Posterior vena cava (tissue), 2 donors: ENCODE data around the gene TMED10. TPM values are rescaled to one million over a fixed set of nuclear protein-coding genes. Genes with fewer than 3 reads are reported as not detected.
"Not testable (repeated sequence)": the region's sequence is repeated elsewhere in the genome, so short reads cannot be mapped to it uniquely, and the experiment has no call there.

ENCODE experiments used
- DNase-seq: peaks from one replicate; pipeline ENCODE4 v3.0.0-alpha.2; 2020; ENCODE audit warnings: low spot score
- intact Hi-C, 2 donors: fragments of 100-400 bp; cut with DNase I; formaldehyde crosslinking; loops; one replicate each; pipeline versions ENCODE4 v1.14.1 to v1.14.2; 2022 to 2023
- total RNA-seq, 2 donors: library from RNA; stranded (reverse); fragmentation: NEBNext Ultra II Directional; extraction: Animal tissue kit (Norgen Biotek cat#: 25700); gene quantifications; one replicate each; pipeline ENCODE4 v1.2.1, GENCODE V29; 2021
- donor health status: DM: yes; HTN: yes; CAD: no.
- donor health status: DM: yes; HTN: yes; CAD: no.

TMED10 gene
- total RNA-seq, 2 donors from 2014 or later: 259 to 311 TPM

DNA sequence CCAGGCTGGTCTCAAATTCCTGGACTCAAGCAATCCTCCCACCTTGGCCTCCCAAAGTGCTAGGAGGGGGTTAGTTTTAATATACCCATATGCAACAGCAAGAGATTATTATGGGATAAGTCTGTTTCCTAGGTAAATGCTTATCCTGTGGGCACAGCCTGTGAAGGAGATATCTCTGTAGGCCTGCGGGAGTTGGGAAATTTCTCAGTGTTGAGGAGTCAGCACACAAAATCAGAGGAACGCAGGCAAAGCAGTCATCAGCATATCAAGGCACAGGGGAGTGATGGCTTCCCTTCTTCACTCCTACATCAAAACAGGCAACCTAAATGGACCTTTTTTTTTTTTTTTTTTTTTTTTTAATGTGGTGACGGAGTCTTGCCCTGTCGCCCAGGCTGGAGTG is 20.9 kb upstream of the TMED10 start:
- intact Hi-C loops: no loop called here
- no peak for DNase-seq

DNA sequence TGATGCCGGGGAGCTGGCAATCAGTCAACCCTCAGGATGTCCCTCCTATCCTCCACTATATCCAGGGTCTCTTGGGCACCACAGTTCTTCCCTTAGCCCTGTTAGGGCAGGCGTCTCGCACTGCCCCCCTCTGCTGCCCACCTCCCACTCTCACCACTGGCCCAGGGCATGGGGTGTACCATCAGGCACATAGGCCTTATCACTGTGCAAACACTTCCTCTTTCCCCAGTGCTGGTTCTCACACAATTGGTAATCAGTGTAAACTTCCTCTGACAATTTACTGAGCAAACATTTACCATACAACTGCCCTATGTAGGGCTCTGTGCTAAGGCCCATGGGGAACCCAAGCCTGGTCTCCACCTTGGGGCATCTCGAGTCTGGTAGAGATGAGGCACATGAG is 20.1 kb upstream of the TMED10 start:
- DNase-seq: no peak
- intact Hi-C loops: no loop called here

DNA sequence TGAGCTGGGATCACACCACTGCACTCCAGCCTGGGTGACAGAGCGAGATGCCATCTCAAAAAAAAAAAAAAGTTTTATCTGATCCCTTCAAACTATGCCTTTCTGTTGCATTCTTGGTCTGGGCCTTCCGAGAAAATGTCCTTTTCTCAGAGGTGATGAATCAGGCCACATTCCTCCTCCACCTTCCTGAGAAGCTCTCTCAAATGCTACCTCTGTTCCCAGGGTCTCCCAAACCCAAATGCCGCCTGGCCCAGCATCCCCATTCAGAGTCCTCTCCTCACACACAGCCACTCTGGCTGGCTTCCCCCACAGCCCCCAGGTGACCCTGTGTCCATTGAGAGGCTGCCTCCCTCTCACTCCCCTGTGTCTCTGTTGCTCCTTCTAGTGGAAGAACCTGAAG is 19.7 kb upstream of the TMED10 start:
- DNase-seq: no peak
- intact Hi-C loops: no loop called here

DNA sequence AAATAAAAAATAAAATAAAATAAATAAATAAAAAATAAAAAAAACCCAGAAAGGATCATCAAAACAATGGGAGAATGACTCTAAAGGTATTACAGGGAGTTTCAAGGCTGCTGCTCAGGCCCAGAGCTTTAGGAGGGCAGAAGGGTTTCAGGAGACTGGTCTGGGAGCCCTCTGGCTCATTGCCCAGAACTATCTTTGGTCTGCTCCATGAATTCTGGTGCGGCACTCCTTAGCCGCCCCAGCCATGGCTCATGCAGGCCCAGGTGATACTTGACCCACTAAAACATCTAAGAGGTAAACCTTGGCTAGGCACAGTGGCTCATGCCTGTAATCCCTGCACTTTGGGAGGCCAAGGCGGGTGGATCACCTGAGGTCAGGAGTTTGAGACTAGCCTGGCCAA is 14.7 kb upstream of the TMED10 start:
- intact Hi-C loops: no loop called here
- DNase-seq: no peak

DNA sequence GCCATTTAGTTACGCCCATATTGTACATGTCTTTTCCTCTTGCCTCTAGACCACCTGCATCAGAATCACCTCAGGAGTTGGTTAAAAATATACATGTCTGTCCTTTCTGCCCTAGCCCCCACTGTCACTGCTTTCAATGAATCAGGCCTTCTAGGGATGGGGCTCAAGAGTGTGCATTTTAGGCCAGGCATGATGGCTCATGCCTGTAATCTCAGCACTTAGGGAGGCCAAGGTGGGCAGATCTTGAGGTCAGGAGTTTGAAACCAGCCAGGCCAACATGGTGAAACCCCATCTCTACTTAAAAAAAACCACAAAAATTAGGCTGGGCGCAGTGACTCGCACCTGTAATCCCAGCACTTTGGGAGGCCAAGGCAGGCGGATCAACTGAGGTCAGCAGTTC is 13.6 kb upstream of the TMED10 start:
- intact Hi-C loops: no loop called here
- DNase-seq: no peak

DNA sequence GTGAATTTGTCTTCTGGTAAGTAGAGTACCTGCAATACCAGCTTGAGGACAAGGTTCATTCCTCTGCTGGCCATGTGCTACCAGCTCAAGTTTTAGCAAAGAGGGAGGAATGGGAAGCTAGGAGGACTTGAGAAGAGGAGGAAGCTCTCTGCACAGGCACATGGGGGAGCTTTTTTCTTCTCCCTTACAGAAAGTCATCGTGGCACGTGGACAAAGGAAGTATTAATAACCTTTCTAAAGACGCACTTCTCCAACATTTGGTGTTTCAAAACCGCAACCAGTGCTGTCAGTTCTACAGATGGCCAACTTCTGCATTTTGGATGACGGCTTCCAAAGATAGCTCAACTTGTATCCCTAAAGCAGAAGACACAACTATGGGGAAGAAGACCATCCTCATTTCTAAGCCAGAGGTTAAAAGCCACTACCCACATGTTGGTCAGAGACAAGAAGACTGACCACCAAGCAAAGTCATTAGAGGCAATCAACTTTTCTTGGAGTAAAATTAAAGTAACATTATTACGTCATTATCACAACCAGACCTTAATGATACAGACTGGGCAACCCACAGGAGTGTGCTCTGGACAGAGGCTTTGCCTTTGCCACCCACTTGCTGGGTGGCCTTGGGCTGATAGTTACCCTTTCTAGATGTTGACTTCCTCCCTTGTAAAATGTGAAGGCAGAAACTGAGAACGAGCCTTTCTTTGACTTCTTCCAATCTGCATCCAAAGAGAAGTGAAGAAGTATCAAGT is 12.3 kb upstream of the TMED10 start:
- intact Hi-C loops: loop anchor here in 1 of 2 donors (5.0 kb wide), 1 partner anchor 49 kb away; no protein-coding TSS in a partner anchor
- DNase-seq: no peak

DNA sequence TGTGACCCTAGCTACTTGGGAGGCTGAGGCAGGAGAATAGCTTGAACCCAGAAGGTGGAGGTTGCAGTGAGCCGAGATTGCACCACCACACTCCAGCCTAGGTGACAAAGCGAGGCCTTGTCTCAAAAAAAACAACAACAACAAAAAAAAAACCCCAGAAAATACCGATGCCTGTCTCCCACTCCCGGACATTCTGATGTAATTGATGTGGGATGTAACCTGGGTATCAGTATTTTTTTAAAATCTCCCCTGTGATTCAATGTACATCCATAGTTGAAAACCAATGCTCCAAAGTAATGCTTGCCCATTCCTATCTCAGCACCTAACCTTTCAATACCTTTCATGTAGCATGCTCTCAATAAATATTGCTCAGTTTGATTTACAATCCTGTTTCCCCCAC is 11.7 kb upstream of the TMED10 start:
- intact Hi-C loops: loop anchor here in 1 of 2 donors (5.0 kb wide), 1 partner anchor 49 kb away; no protein-coding TSS in a partner anchor
- DNase-seq: no peak

DNA sequence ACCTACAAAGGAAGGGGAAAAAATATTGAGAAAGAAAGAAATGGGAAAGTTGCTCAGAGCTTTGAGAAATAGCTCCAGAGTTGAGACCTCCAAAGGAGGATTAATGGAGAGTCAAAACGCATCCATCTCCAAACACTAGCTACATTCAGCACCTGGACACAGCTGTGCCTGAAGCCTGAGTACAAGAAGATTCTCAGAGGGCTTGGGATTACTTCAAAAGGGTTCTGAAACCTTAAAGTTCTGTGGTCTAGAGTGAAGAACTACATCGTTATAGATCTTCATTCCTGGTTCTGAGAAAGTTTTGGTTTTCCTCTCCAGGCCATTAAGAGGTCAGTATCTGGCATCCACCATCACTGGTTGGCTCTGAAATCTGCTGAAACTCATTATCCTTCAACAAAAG is 10.5 kb upstream of the TMED10 start:
- intact Hi-C loops: loop anchor here in 1 of 2 donors (5.0 kb wide), 1 partner anchor 50 kb away; no protein-coding TSS in a partner anchor
- DNase-seq: no peak

DNA sequence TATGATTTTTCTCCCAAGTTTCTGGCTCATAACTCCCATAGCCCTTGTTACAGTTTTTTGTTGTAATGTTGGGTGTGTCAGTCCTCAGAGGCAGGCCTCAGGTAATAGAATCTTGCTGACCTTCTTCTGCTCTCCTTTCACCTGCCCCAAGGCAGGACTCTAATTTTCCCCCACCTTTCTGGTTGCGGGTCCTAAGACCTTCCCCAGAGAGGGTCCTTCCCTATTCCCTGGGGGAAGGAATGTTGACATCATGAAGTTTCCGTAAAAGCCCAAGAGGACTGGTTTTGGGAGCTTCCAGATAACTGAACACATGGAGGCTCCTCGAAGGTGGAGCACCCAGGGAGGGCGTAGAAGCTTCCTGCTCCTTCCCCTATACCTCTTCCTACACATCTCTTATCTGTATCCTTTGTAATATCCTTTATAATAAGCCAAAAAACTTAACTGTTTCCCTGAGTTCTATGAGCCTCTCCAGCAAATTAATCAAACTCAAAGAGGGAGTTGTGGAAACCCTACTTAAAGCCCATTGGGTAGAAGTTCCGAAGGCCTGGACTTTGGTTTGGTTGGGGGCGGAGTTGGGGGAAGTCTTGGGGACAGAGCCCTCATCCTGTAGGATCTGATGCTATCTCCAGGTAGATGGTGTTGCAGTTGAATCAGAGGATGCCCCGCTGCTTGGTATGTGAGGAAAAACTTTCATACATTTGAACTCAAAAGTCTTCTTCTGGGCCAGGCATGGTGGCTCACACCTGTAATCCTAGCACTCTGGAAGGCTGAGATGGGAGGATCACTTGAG is 9.0 kb upstream of the TMED10 start:
- intact Hi-C loops: loop anchor here in 1 of 2 donors (5.0 kb wide), 1 partner anchor 52 kb away; no protein-coding TSS in a partner anchor
- DNase-seq: no peak

DNA sequence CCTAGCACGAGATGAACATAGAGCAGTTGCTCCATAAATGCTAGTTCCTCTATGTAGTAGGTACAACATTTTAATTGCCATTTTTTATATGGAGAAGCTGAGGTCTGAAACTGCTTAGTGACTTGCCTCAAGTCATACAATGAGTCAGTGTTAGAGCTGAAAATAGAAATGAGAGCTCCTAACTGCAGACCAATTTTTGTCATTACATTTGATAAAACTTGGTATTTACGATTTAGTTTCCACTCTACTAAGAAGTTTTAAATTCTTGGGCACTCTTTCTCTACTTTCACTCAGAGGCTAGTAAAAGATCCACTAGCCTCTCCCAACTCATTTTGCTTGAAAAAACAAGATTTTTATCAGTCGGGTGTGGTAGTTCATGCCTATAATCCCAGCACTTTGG is 8.1 kb upstream of the TMED10 start:
- intact Hi-C loops: no loop called here
- DNase-seq: no peak

DNA sequence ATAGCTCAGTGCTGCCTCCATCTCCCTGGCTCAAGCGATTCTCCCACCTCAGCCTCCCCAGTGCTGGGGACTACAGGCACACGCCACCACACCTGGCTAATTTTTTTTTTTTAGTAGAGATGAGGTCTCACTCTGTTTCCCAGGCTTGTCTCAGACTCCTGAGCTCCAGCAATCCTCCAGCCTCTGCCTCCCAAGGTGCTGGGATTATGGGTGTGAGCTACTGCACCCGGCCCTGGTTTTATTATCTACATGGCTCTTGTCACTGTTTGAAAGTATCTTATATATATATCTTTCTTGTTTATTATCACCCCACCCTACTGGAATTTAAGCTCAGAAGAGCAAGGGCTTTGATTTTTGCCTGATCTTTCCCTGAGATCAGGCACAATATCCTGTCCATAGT is 7.6 kb upstream of the TMED10 start:
- no peak for DNase-seq
- intact Hi-C loops: no loop called here

DNA sequence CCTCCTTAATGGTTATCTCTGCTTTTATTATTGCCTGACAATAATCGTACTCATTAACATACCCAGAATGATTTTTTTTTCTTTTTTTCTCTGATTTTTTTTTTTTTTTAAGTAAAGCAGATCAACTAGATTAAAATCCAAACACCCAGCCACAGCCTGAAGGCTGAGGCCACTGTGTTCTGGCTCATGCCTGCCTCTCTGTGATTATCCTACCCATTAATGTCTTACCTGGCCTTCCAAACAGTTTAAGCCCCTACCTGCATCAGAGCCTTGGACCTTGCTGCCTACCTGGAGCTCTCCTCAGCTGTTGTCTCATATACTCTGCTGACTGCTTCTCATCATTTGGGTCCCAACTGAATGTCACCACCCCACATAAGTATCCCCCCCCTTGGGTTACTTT is 6.8 kb upstream of the TMED10 start:
- DNase-seq: no peak
- intact Hi-C loops: no loop called here

DNA sequence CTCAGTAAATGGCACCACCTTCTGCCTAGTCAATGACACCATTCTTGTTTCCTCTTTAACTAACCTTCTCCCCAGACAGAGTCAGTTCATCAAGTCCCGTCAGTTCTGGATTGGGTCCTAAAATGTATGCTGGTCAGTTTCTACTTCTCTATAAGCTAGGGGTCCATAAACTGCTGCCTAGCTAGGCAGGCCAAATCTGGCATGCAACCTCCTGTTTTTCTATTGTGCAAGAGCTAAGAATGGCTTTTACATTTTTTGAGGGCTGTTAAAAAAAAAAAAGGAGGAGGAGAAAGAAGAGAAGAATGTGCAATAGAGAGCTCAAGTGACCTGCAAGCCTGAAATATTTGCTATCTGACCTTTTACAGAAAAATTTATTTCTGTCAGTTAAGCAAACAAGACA is 6.4 kb upstream of the TMED10 start:
- no peak for DNase-seq
- intact Hi-C loops: no loop called here

DNA sequence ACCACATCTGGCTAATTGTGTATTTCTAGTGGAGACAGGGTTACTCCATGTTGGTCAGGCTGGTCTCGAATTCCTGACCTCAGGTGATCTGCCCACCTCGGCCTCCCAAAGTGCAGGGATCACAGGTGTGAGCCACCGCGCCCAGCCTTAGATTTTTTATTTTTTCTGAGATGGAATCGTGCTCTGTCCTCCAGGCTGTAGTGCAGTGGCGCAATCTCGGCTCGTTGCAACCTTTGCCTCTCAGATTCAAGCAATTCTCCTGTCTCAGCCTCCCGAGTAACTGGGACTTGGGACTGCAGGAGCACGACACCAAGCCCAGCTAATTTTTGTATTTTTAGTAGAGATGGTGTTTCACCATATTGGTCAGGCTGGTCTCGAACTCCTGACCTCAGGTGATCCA is 5.8 kb upstream of the TMED10 start:
- DNase-seq, intact Hi-C loops: not testable (repeated sequence)

DNA sequence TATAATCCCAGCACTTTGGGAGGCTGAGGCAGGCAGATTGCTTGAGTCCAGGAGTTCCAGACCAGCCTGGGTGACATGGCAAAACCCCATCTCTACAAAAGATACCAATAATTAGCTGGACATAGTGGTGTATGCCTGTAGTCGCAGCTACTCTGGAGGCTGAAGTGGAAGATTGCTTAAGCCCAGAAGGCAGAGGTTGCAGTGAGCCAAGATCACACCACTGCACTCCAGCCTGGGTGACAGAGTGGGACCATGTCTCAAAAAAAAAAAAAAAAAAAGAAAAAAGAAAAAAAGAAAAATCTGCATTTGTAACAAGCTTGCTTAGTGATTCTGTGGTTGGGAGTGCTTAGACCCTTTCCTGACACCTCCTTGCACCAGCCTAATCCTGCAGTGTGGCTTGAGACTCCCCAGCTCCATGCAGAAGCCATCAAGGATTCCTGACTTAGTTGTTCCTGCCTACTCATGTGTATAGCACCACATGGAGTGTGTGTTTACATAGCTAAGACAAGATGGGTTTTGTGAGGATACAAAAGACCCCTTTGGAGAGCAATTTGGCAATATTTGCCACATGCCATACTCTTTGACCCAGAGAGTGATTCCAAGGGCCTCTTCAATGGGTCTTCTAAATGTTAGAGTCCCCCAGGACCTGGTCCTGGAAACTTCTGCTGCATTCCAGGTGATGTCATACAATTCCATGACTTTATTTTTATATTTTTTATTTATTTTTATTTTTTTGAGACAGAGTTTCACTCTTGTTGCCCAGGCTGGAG is 5.1 kb upstream of the TMED10 start:
- intact Hi-C loops: no loop called here
- DNase-seq: no peak

DNA sequence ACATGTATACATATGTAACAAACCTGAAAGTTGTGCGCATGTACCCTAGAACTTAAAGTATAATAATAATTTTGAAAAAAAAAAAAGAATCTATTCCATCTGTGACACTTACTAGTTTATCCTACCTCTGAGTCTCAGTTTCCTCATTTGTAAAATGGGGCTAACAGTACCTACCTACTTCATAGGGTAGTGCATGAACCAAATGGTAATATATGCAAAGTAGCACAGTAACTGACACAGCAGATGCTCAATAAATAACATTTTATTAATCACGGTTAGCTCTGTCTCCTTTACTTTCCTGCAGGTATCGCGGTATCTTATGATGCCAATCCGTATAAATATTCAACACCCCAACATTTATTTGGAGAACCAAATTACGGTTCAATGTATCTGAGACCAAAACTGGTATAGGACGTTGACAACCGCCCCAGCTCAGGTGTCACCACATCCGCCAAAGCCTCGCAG is 703 bp downstream of the TMED10 start:
- intact Hi-C loops: no loop called here
- DNase-seq: no peak

DNA sequence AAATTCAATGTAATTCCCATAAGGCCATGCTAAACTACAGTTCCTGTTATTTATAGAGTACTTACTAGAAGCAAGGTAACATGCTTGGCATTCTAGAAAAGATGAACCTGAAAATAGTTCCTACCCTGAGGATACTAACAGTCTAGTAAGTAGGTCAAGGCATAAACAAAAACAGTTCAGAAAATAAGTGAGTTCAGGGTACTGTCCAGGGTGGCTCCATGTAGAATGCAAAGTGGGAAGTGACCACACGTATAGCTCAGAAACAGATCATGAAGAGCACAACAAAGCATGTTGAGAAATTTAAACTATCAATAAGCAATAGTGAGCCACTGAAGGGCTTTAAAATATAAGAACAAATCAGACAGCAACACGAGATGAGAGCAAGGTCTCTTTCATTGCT is 2.3 kb downstream of the TMED10 start:
- intact Hi-C loops: no loop called here
- DNase-seq: no peak

DNA sequence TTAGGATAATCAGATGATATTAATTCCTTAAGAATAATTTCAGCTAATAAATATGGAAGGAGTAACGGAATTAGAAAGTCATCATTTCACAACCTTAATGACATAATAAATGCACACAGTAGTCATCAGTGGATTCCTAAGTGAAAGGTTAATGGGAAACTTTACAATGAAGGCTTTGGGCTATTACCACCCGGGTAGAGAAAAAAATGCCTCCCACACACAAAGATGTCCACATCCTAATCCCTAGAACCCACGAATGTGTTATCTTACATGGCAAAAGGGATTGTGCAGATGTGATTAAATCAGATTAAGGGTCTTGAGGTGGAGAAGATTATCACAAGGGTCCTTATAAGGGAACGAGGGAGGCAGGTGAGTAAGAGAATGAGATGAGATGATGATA is 5.6 kb downstream of the TMED10 start:
- no peak for DNase-seq
- intact Hi-C loops: no loop called here

DNA sequence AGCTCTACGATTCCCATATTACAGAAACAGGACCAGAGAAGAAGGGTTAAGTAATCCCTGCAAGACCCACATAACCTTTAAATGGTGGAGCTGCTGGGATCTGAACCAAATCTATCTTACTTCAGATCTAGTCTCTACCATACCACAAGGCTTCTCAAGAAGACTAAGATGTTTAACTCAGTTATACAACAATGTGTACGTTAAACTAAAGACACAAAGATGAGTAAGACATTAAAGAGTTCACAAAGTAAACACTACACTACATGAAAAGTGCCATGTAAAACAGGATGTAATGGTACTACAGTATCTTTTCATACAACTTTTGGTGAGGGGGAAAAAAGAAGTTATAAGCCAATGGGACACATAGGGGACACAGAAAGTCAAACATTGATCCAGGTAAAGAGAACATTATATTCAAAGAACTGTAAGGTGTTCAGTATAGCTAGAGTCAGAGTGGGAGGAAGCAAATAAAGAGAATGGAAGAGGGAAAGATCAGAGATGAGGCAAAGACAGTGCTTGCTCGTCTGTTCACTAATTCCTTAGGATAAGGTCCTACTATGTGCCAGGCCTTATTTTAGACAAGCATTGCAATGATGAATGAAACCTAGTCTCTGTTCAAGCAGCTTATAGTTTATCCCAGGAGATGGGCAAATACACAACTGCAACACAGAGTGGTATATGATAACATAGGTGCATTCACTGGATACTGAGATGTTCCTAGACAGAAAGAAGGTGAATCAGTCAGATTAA is 7.7 kb downstream of the TMED10 start:
- intact Hi-C loops: no loop called here
- no peak for DNase-seq
